ENCODE data around the gene DXO. TPM values are rescaled to one million over a fixed set of nuclear protein-coding genes. Genes with fewer than 3 reads are reported as not detected.

Gene DXO
- total and polyA plus RNA-seq, 2 of the 13 experiments (the other 11 are each of a cell fraction or from before 2014, with no cell fraction given), result 18.6 to 26.2 TPM

GRCh38 chr6:31927863-31928671, 43.9 kb downstream of the DXO start (continued):
- TF ChIP-seq ZBTB46 (CRISPR knock-in tag; IDR thresholded peaks at IDR 0.05; ENCODE audit: borderline replicate concordance), result 0 out of 2 replicates have a peak, but pooled peaks have one; percentile 37
- no peak for TF ChIP-seq ZNF350 (CRISPR knock-in tag; IDR thresholded peaks at IDR 0.05; ENCODE audit: borderline replicate concordance, low read depth)
- TF ChIP-seq MYC (CRISPR knock-in tag; IDR thresholded peaks at IDR 0.05; ENCODE audit: borderline replicate concordance), result peak; percentile 9; the same call in 1 of the 2 replicates
- no peak for TF ChIP-seq ELF4 (CRISPR knock-in tag; IDR thresholded peaks at IDR 0.05; ENCODE audit: borderline replicate concordance)
- TF ChIP-seq RNF219 (CRISPR knock-in tag; IDR thresholded peaks at IDR 0.05), result no peak
- no peak; the same call in 1 of the 2 replicates for TF ChIP-seq ZNF281 (CRISPR knock-in tag; IDR thresholded peaks at IDR 0.05; ENCODE audit: borderline replicate concordance)
- 0 out of 2 replicates have a peak, but pooled peaks have one; percentile 72 for TF ChIP-seq ZSCAN12 (CRISPR knock-in tag; IDR thresholded peaks at IDR 0.05)
- no peak; the same call in 1 of the 2 replicates for TF ChIP-seq KDM2A (CRISPR knock-in tag; IDR thresholded peaks at IDR 0.05; ENCODE audit: borderline replicate concordance, low read depth)
- no peak for TF ChIP-seq ZNF234 (CRISPR knock-in tag; conservative IDR thresholded peaks at IDR 0.05)
- peak; percentile 65; the same call in 1 of the 2 replicates for TF ChIP-seq ZNF543 (CRISPR knock-in tag; IDR thresholded peaks at IDR 0.05)
- TF ChIP-seq STAG1 (CRISPR knock-in tag; IDR thresholded peaks at IDR 0.05), result no peak
- no peak for TF ChIP-seq ZNF441 (CRISPR knock-in tag; IDR thresholded peaks at IDR 0.05; ENCODE audit: borderline replicate concordance)
- TF ChIP-seq MBNL3 (CRISPR knock-in tag; conservative IDR thresholded peaks at IDR 0.05), result no peak
- TF ChIP-seq THAP11 (CRISPR knock-in tag; IDR thresholded peaks at IDR 0.05), result no peak
- TF ChIP-seq ZNF354B (CRISPR knock-in tag; IDR thresholded peaks at IDR 0.05), result no peak
- no peak for TF ChIP-seq CREB1 (IDR thresholded peaks at IDR 0.05)
- no peak for TF ChIP-seq CREB1 (CRISPR knock-in tag; IDR thresholded peaks at IDR 0.05)
- no peak for TF ChIP-seq HDAC6 (IDR thresholded peaks at IDR 0.05; ENCODE audit: low read depth, low read length)
- no peak for TF ChIP-seq GATAD1 (CRISPR knock-in tag; IDR thresholded peaks at IDR 0.05)
- TF ChIP-seq ZFP62 (CRISPR knock-in tag; IDR thresholded peaks at IDR 0.05), result no peak
- no peak for TF ChIP-seq NONO (IDR thresholded peaks at IDR 0.05)
- no peak for TF ChIP-seq NONO (CRISPR knock-in tag; conservative IDR thresholded peaks at IDR 0.05)
- no peak for TF ChIP-seq RELA (CRISPR knock-in tag; IDR thresholded peaks at IDR 0.05)
- no peak for TF ChIP-seq ZBTB7A (CRISPR knock-in tag; IDR thresholded peaks at IDR 0.05)

Data from HepG2 (cell line).